Loucy (cell line): Measurements from ENCODE around the gene GPT2.

ENCODE experiments used
- CTCF ChIP-seq: fragments of 200-600 bp; sonication (generic); conservative IDR thresholded peaks from 2 replicates; pipeline ENCODE4 v1.5.1; 2014; ENCODE audit warnings: mild to moderate bottlenecking, antibody characterized with exemption, low read length
- EZH2phosphoT487 ChIP-seq: fragments of 200-600 bp; IDR thresholded peaks from 2 replicates; pipeline ENCODE4 v1.6.1; 2018; ENCODE audit warnings: antibody characterized with exemption, mild to moderate bottlenecking, moderate library complexity, borderline replicate concordance

GRCh38 chr16:46853713-46854443 lies 30.3 kb upstream of the GPT2 start:
- TF ChIP-seq CTCF, result peak; percentile 66
- TF ChIP-seq EZH2phosphoT487, result no peak
